Stimulated activated memory B cell treated with anti-CD40 and anti-IgM and Interleukin-4, amounts not matched to agents 10 μg/mL and 1 μg/mL and 100 μg/mL, for 72 hours (primary cell): ENCODE data around the gene CAAP1.

ENCODE experiments used
- ATAC-seq: fragments of 150-1000 bp; cut with Tn5 transposase; 2 replicates; pipeline ENCODE4 v1.10.0; 2021
- H3K27ac Mint-ChIP-seq: one replicate; pipeline ENCODE4 v1.8.0; 2022; ENCODE audit warnings: mild to moderate bottlenecking, mixed read lengths
- H3K27me3 Mint-ChIP-seq: one replicate; pipeline ENCODE4 v1.8.0; 2022; ENCODE audit warnings: mixed read lengths
- H3K36me3 Mint-ChIP-seq: one replicate; pipeline ENCODE4 v1.8.0; 2022; ENCODE audit warnings: mixed read lengths
- H3K4me1 Mint-ChIP-seq: one replicate; pipeline ENCODE4 v1.8.0; 2022; ENCODE audit warnings: mixed read lengths
- H3K4me3 Mint-ChIP-seq: one replicate; pipeline ENCODE4 v1.8.0; 2022; ENCODE audit warnings: mild to moderate bottlenecking, moderate library complexity, mixed read lengths
- H3K9me3 Mint-ChIP-seq: one replicate; pipeline ENCODE4 v1.8.0; 2022; ENCODE audit warnings: mixed read lengths

Gene CAAP1

GRCh38 chr9:26800322-26800721, 92.3 kb downstream of the CAAP1 start:
- no peaks in the 10 kb centered on the region for H3K27me3 Mint-ChIP-seq
- H3K36me3 Mint-ChIP-seq, result no peaks in the 10 kb centered on the region
- no peak overlapping the region for H3K27ac Mint-ChIP-seq
- H3K4me1 Mint-ChIP-seq, result no peaks in the 10 kb centered on the region
- H3K4me3 Mint-ChIP-seq, result no peak overlapping the region
- ATAC-seq, result no peak
- no peaks in the 10 kb centered on the region for H3K9me3 Mint-ChIP-seq

- Mint-ChIP-seq H3K9me3 (peaks cover 3% of the 10 kb centered on the region), H3K4me1 (no peaks in the 10 kb centered on the region), H3K36me3 (no peaks in the 10 kb centered on the region), H3K27me3 (no peaks in the 10 kb centered on the region), H3K27ac (no peak overlapping the region), H3K4me3 (no peak overlapping the region)
- ATAC-seq, result no peak
Observed at GRCh38 chr9:26791274-26791673, 101.3 kb downstream of the CAAP1 start.
